Esophagus squamous epithelium (tissue), 4 donors: ENCODE results near the gene LRRC47.

Experiments
- POLR2A ChIP-seq, 4 donors: fragments of 450-650 bp; IDR thresholded peaks; one replicate each; pipeline ENCODE4 v1.6.1; 2017; ENCODE audit warnings: antibody characterized with exemption in 4 of 4, mild to moderate bottlenecking in 4 of 4, moderate library complexity in 3 of 4
- TF ChIP-seq, protein P1 (sequence below), 6 experiments: fragments of 450-650 bp in 4 of 6; fragments of 200-600 bp in 2 of 6; sonication (generic) in 2 of 6; IDR thresholded peaks; one replicate each; pipeline ENCODE4 v1.5.1; 2016 to 2019; ENCODE audit warnings: antibody characterized with exemption in 6 of 6, mild to moderate bottlenecking in 4 of 6, moderate library complexity in 4 of 6

DNA sequence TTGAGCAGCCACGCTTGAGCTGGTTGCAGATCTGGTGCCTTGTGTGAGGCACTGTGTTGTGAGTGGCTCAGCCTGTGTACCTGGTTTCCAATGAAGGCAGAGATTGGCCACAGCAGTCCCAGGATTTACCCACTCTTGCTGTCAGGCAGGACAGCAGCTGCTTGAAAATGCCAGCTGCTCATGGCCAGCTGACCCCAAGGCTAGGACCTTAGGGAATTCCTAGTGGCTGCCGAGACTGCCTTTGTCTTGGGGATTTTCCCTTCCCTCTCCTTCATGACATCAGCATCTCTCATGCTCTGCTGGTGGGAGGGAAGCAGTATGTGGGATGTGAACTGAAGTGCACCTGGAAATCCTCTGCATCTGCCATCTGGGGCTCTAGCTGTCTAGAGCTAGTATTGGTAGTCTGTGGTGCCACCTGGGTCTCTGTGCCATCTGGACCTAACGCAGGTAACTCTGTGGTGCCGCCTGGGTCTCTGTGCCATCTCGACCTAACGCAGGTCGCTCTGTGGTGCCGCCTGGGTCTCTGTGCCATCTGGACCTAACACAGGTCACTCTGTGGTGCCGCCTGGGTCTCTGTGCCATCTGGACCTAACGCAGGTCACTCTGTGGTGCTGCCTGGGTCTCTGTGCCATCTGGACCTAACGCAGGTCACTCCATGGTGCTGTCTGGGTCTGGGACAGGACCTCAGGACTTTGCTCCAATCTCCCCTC, 3.8 kb upstream of the LRRC47 start:
- TF ChIP-seq, protein P1, sequence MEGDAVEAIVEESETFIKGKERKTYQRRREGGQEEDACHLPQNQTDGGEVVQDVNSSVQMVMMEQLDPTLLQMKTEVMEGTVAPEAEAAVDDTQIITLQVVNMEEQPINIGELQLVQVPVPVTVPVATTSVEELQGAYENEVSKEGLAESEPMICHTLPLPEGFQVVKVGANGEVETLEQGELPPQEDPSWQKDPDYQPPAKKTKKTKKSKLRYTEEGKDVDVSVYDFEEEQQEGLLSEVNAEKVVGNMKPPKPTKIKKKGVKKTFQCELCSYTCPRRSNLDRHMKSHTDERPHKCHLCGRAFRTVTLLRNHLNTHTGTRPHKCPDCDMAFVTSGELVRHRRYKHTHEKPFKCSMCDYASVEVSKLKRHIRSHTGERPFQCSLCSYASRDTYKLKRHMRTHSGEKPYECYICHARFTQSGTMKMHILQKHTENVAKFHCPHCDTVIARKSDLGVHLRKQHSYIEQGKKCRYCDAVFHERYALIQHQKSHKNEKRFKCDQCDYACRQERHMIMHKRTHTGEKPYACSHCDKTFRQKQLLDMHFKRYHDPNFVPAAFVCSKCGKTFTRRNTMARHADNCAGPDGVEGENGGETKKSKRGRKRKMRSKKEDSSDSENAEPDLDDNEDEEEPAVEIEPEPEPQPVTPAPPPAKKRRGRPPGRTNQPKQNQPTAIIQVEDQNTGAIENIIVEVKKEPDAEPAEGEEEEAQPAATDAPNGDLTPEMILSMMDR (IDR thresholded peaks at IDR 0.05): no peak
- no peak for TF ChIP-seq POLR2A (IDR thresholded peaks at IDR 0.05)
